Panc1 (cell line): ENCODE measurements around the gene THUMPD3. TPM values are rescaled to one million over a fixed set of nuclear protein-coding genes. Genes with fewer than 3 reads are reported as not detected.

Experiments
- ATAC-seq: fragments of 200-7000 bp; cut with Tn5 transposase; 2 replicates; pipeline ENCODE4 v1.9.1; 2020; ENCODE audit warnings: mild to moderate bottlenecking, moderate library complexity
- BruUV-seq: library from RNA; stranded (reverse); fragments of 400-500 nt; replicated peaks from 2 replicates; lab custom pipeline; 2021; lab: Mats Ljungman, UMichigan
- CTCF ChIA-PET: fragments of 300-600 bp; sonication (Branson Sonifier 250); formaldehyde crosslinking; loops from one replicate; lab custom pipeline; 2022; ENCODE audit warnings: antibody characterized with exemption; lab: Charles Lee
- POLR2A ChIA-PET: fragments of 300-600 bp; sonication (Branson Sonifier 250); formaldehyde crosslinking; loops from one replicate; lab custom pipeline; 2022; ENCODE audit warnings: antibody characterized with exemption; lab: Charles Lee
- DNase-seq: peaks from one replicate; pipeline ENCODE4 v3.0.0-alpha.2; 2010; ENCODE audit warnings: low read depth, low spot score
- H3K27ac ChIP-seq: 2 replicates; pipeline ENCODE4 v1.5.1; 2011; ENCODE audit warnings: mild to moderate bottlenecking, low read length, inconsistent platforms
- H3K27me3 ChIP-seq: fragments of 200-500 bp; sonication (Bioruptor generic); 2 replicates; pipeline ENCODE4 v1.6.0; 2014; ENCODE audit warnings: low read length, inconsistent platforms; ENCODE audit not compliant: control insufficient read depth, insufficient read depth
- H3K36me3 ChIP-seq: fragments of 200-500 bp; sonication (Bioruptor generic); 2 replicates; pipeline ENCODE4 v1.5.1; 2014; ENCODE audit warnings: inconsistent platforms, mild to moderate bottlenecking, low read length, moderate library complexity; ENCODE audit not compliant: control insufficient read depth, insufficient read depth
- H3K4me1 ChIP-seq: 2 replicates; pipeline ENCODE4 v1.5.1; 2011; ENCODE audit warnings: inconsistent platforms, mild to moderate bottlenecking, low read length, moderate library complexity; ENCODE audit not compliant: control insufficient read depth, insufficient read depth
- H3K4me3 ChIP-seq, 2 experiments: 2 replicates each; pipeline ENCODE4 v1.5.1; 2011 to 2012; ENCODE audit warnings: low read depth in 2 of 2, low read length in 2 of 2, mild to moderate bottlenecking in 2 of 2, inconsistent platforms in 1 of 2, moderate library complexity in 1 of 2
- H3K9me3 ChIP-seq: fragments of 200-500 bp; sonication (Bioruptor generic); 2 replicates; pipeline ENCODE4 v1.5.1; 2014; ENCODE audit warnings: low read depth, mild to moderate bottlenecking, inconsistent platforms, low read length, moderate library complexity; ENCODE audit not compliant: control insufficient read depth, insufficient read depth
- POLR2AphosphoS5 ChIP-seq: IDR thresholded peaks from 2 replicates; pipeline ENCODE4 v1.6.1; 2012; ENCODE audit warnings: mild to moderate bottlenecking, low read depth, low read length, moderate library complexity
- SIN3A ChIP-seq: IDR thresholded peaks from 2 replicates; pipeline ENCODE4 v1.6.1; 2012; ENCODE audit warnings: low read depth, mild to moderate bottlenecking, low read length, moderate library complexity, borderline replicate concordance; ENCODE audit not compliant: insufficient read depth
- TCF7L2 ChIP-seq: IDR thresholded peaks from 2 replicates; pipeline ENCODE4 v1.6.1; 2011; ENCODE audit warnings: mild to moderate bottlenecking, low read depth, low read length, inconsistent platforms
- in situ Hi-C: cut with HindIII; loops from 2 replicates; pipeline ENCODE4 v1.10.0; 2016; ENCODE audit warnings: low sequenced_read_pairs, low pct_unique_long_range_greater_than_20kb
- intact Hi-C: fragments of 100-400 bp; cut with micrococcal nuclease; formaldehyde crosslinking; loops from one replicate; pipeline ENCODE4 v1.10.0; 2022; ENCODE audit not compliant: unreplicated experiment
- total RNA-seq: library from RNA; stranded (reverse); gene quantifications from one replicate; pipeline ENCODE4 v1.2.1, GENCODE V29; 2021; ENCODE audit not compliant: unreplicated experiment
- TF ChIP-seq, protein P1 (sequence below): fragments of 450-650 bp; IDR thresholded peaks from 2 replicates; pipeline ENCODE4 v1.5.1; 2017; ENCODE audit warnings: mild to moderate bottlenecking
- TF ChIP-seq, protein P2 (sequence below), 2 experiments: IDR thresholded peaks; 2 replicates each; pipeline ENCODE4 v1.6.1; 2011 to 2012; ENCODE audit warnings: low read depth in 2 of 2, control low read depth in 1 of 2, low read length in 1 of 2, mild to moderate bottlenecking in 1 of 2, moderate library complexity in 1 of 2; ENCODE audit not compliant: insufficient read depth in 1 of 2

The THUMPD3 gene
- total RNA-seq, 1 experiment from 2014 or later: 43.5 TPM

DNA sequence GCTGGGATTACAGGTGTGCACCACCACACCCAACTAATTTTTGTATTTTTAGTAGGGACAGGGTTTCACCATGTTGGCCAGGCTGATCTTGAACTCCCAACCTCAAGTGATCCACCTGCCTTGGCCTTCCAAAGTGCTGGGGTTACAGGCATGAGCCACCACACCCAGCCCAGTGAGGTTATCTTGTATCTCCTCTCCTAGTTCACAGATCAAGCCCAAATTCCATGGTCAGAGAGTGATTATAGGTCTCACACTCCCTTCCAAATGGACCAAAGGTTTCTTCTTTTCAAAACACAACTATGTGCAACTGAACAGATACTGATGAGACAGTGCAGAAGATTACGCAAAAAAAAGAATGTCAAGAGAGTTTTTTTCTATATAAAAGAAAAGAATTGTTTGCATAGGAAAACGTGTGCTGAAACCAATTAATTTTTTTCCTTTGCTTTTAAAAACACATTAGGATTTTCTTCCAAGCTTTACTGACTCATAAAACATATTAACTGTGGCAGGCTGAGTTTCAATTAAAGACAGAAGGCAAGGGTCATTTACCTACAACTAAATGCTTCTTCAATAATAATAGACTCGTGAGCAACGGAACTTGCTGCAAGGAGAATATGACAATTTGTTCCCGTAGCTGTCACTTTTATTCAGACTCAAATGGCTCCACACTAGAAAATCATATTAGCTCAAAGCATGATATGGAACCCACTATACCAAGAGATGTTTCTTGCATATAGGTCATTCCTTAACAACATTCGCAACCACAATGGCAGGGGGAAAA is 30.4 kb upstream of the THUMPD3 start:
- BruUV-seq: no TSS peak
- H3K27ac ChIP-seq: no peak overlapping the region
- H3K36me3 ChIP-seq: no peaks in the 10 kb centered on the region
- H3K4me3 ChIP-seq: no peak overlapping the region
- no peak for DNase-seq
- ATAC-seq: no peak
- H3K4me1 ChIP-seq: no peaks in the 10 kb centered on the region
- ChIA-PET CTCF (no interaction called here), POLR2A (no interaction called here)
- intact Hi-C loops: no loop called here
- H3K9me3 ChIP-seq: peaks cover 10% of the 10 kb centered on the region; the same call in 1 of the 2 replicates
- no peaks in the 10 kb centered on the region for H3K27me3 ChIP-seq
- in situ Hi-C loops: no loop called here
- TF ChIP-seq, protein P1, sequence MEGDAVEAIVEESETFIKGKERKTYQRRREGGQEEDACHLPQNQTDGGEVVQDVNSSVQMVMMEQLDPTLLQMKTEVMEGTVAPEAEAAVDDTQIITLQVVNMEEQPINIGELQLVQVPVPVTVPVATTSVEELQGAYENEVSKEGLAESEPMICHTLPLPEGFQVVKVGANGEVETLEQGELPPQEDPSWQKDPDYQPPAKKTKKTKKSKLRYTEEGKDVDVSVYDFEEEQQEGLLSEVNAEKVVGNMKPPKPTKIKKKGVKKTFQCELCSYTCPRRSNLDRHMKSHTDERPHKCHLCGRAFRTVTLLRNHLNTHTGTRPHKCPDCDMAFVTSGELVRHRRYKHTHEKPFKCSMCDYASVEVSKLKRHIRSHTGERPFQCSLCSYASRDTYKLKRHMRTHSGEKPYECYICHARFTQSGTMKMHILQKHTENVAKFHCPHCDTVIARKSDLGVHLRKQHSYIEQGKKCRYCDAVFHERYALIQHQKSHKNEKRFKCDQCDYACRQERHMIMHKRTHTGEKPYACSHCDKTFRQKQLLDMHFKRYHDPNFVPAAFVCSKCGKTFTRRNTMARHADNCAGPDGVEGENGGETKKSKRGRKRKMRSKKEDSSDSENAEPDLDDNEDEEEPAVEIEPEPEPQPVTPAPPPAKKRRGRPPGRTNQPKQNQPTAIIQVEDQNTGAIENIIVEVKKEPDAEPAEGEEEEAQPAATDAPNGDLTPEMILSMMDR: no peak
- TF ChIP-seq, protein P2, sequence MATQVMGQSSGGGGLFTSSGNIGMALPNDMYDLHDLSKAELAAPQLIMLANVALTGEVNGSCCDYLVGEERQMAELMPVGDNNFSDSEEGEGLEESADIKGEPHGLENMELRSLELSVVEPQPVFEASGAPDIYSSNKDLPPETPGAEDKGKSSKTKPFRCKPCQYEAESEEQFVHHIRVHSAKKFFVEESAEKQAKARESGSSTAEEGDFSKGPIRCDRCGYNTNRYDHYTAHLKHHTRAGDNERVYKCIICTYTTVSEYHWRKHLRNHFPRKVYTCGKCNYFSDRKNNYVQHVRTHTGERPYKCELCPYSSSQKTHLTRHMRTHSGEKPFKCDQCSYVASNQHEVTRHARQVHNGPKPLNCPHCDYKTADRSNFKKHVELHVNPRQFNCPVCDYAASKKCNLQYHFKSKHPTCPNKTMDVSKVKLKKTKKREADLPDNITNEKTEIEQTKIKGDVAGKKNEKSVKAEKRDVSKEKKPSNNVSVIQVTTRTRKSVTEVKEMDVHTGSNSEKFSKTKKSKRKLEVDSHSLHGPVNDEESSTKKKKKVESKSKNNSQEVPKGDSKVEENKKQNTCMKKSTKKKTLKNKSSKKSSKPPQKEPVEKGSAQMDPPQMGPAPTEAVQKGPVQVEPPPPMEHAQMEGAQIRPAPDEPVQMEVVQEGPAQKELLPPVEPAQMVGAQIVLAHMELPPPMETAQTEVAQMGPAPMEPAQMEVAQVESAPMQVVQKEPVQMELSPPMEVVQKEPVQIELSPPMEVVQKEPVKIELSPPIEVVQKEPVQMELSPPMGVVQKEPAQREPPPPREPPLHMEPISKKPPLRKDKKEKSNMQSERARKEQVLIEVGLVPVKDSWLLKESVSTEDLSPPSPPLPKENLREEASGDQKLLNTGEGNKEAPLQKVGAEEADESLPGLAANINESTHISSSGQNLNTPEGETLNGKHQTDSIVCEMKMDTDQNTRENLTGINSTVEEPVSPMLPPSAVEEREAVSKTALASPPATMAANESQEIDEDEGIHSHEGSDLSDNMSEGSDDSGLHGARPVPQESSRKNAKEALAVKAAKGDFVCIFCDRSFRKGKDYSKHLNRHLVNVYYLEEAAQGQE (IDR thresholded peaks at IDR 0.05; ENCODE audit: insufficient read depth in 1 of 2, low read depth in 2 of 2, low read length in 1 of 2): no peak
- TF ChIP-seq POLR2AphosphoS5: no peak
- TF ChIP-seq TCF7L2: no peak
- TF ChIP-seq SIN3A: no peak

DNA sequence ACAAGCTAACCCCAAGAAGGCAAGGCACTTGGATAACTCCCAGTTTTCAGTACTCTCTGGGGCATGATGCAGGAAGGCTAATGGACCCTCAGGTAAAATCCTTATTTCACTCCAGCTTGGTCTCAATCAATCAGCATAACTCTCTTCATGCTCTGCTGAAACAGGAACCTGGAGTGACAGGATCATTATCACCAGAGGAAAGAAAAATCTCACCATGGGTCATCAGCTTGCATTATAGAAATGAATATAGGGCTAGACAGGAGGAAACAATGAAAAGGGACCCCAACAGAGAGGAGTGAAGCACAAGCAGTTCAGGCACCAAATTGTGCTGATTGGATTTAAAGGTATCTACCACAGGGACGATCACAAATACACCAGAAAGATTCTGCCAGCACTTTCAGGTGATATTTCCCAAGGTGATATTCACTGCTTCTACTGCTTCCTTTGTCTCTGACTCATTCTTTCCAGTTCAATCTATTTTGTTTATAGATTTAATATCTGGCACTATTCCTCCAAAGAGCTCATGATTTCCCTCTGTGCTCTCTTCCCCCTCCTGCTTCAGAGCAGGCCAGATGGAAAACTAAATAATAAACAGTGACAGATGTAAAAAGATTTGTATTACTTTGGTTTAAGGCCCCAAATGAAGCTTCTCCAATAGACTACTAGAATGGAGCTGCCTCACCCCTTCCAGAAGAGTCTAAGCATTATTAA is 22.9 kb upstream of the THUMPD3 start:
- H3K27ac ChIP-seq: no peak overlapping the region

More for the DNA sequence above, 22.9 kb upstream of the THUMPD3 start:
- POLR2A ChIA-PET: no interaction called here
- no TSS peak for BruUV-seq
- H3K9me3 ChIP-seq: no peaks in the 10 kb centered on the region
- no peaks in the 10 kb centered on the region for H3K4me1 ChIP-seq
- ATAC-seq (no peak), DNase-seq (no peak)
- in situ Hi-C loops (no loop called here), intact Hi-C loops (no loop called here)
- H3K27me3 ChIP-seq: no peaks in the 10 kb centered on the region
- no peak overlapping the region for H3K4me3 ChIP-seq
- no peak for TF ChIP-seq TCF7L2
- no peak for TF ChIP-seq SIN3A
- no peak for TF ChIP-seq POLR2AphosphoS5
- no peaks in the 10 kb centered on the region for H3K36me3 ChIP-seq
- CTCF ChIA-PET: no interaction called here
